Body of pancreas (tissue), 4 donors: ENCODE data around the gene CYP2C18.

ENCODE experiments used
- CTCF ChIP-seq, 7 experiments: fragments of 450-650 bp in 4 of 7; fragments of 200-600 bp in 3 of 7; sonication (generic) in 3 of 7; IDR thresholded peaks; one replicate each; pipeline ENCODE4 v1.5.1; 2016 to 2019; ENCODE audit warnings: antibody characterized with exemption in 7 of 7
- POLR2A ChIP-seq, 3 donors: fragments of 450-650 bp; IDR thresholded peaks; one replicate each; pipeline ENCODE4 v1.6.1; 2016; ENCODE audit warnings: antibody characterized with exemption in 3 of 3, mild to moderate bottlenecking in 2 of 3

GRCh38 chr10:94777886-94778458 lies 94.4 kb downstream of the CYP2C18 start:
- TF ChIP-seq CTCF (IDR thresholded peaks at IDR 0.05) = no peak
- TF ChIP-seq POLR2A (IDR thresholded peaks at IDR 0.05) = no peak
